Activated CD8-positive, alpha-beta memory T cell treated with anti-CD3 and anti-CD28 coated beads for 24 hours (primary cell): ENCODE measurements around the gene P3R3URF.
A peak's percentile ranks its signal among the peaks of the same experiment; 100 is the strongest.

Experiments used
- DNase-seq: peaks from one replicate; pipeline ENCODE4 v3.0.0-alpha.2; 2020

The P3R3URF gene

DNA sequence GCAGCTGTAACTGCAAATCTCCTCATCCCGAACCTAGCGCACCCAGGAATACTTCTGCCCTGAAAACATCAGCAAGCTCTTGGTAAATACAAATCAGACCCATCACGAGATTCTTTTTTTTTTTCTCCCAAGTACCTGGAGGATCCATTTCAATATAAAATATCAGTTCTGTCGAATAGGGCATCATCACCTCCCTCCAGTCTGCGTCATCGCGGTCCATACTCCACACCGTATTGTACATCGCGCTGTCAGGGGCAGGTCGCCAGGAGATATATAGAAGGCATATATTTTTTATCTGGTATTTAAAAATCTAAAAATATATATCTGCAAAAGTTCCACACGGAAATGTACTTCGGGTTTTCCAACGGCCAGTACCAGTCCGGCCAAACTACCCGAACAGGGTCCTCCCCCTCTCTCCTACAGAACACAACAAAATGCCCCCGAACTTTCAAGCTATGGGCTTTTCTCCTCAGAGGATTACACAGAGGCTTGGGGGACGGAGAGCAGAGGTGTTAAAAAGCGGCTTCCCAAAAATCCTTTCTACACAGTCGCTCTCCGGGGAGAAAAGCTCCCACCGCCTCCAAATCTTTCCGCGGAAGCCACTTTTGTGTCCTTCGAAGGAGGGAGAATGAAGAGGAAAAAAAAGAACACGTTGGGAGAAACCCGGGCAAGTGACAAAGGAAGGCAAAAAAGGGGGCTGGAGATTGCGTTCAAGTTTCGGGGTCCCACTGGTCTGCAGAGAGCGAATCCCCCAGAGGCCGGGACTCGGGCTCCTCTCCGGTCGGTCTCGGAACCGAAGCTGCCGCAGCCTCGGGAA lies 44.4 kb downstream of the P3R3URF start:
- peak; percentile 66 for DNase-seq

DNA sequence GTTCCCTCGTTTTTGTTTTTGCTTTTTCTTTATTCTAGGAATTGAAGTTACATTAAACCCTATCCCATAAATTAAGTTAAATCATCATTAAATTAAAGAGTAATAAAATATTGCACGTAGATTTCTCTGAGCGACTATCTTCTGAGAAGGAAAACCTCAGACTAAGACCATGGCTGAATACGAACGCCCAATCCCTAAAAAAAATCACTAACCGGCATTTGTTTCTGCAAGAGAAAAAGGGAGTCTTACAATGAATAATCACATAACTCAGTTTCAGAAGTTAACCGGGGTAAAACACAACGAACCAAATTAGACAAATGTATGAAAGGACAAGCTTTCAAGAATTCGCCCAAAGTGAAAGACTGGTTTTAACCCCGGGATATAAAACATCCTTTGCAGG lies 45.2 kb downstream of the P3R3URF start:
- no peak for DNase-seq

DNA sequence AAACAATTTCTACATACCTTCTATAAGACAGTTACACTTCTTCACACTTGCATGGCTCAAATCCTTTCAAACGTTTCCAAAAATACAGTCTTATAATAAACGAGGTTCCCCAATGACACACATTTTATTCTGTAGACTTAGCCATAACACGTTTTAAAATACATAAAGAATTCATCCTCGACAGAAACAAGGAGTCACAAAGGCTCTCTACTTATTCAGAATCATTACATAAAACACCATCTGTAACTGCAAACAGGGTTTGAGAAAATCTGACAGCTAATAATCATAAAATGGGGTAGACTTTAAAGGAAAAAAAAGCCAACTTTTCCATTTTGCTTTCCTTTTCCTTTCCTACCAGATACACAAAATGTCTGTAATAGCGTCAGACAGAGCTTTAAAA lies 45.7 kb downstream of the P3R3URF start:
- no peak for DNase-seq

DNA sequence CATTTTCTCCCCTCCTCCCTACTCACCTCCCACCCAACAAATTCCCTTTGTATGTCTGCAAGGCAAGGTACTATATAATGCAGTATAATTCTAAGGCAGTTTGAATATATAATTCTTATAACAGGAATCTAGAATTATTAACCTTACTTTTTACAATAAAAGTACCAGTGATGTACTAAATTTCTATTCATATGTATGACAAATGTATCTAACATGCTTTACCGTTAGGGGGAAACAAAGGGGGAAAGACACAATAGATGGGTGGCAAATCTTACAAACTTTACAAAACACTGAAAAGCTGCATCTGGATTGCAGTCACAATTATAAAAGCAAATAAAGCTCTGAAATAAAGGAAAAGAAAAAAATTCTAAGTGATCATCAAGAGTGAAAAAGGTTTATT lies 46.2 kb downstream of the P3R3URF start:
- DNase-seq = no peak

DNA sequence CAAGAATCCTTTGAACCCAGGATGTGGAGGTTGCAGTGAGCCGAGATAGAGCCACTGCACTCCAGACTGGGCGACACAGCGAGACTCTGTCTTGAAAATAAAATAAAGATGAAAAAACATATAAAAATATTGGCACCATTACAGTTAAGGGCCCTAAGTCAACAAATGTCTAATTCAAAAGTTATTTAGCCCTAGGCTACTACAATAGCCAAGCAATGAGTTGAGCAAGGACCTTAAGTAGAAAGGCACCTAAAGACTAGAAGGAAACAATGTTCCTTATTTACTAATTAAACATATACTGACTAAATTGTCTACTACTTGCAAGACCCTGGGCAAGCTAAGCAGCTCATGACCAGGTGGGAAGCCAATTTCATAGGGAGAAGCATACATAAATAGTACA lies 47.9 kb downstream of the P3R3URF start:
- DNase-seq = no peak
